IMR-90 (cell line): ENCODE measurements around the gene PPY. TPM values are rescaled to one million over a fixed set of nuclear protein-coding genes. Genes with fewer than 3 reads are reported as not detected.

ENCODE experiments used
- ATAC-seq: fragments of 200-7000 bp; cut with Tn5 transposase; 2 replicates; pipeline ENCODE4 v1.9.1; 2020; ENCODE audit warnings: low read depth, mild to moderate bottlenecking, moderate library complexity
- BruUV-seq: library from RNA; stranded (reverse); fragments of 400-500 nt; replicated peaks from 2 replicates; lab custom pipeline; 2021; lab: Mats Ljungman, UMichigan
- CTCF ChIA-PET: fragments of 300-600 bp; formaldehyde crosslinking; extraction: SDS; loops from one replicate; lab custom pipeline; 2021; ENCODE audit warnings: antibody characterized with exemption; lab: Yijun Ruan, JAX
- POLR2A ChIA-PET: fragments of 300-600 bp; sonication (Branson Sonifier 250); formaldehyde crosslinking; loops from one replicate; lab custom pipeline; 2022; ENCODE audit warnings: antibody characterized with exemption; ENCODE audit not compliant: unreplicated experiment; lab: Charles Lee
- DNase-seq: peaks from one replicate; pipeline ENCODE4 v3.0.0; 2013
- H2AFZ ChIP-seq: replicated peaks from 2 replicates; pipeline ENCODE3; 2013; ENCODE audit warnings: low read length, mild to moderate bottlenecking; ENCODE audit not compliant: poor library complexity
- H2AK5ac ChIP-seq: 2 replicates; pipeline ENCODE4 v1.6.1; 2013; ENCODE audit warnings: low read depth, low read length, inconsistent platforms
- H2AK9ac ChIP-seq: replicated peaks from 2 replicates; pipeline ENCODE3; 2013; ENCODE audit warnings: mild to moderate bottlenecking, low read depth, low read length, moderate library complexity; ENCODE audit not compliant: poor library complexity
- H2BK120ac ChIP-seq: 2 replicates; pipeline ENCODE4 v1.6.1; 2013; ENCODE audit warnings: low read depth, low read length, inconsistent platforms
- H2BK15ac ChIP-seq: 3 replicates; pipeline ENCODE4 v1.6.1; 2013; ENCODE audit warnings: low read depth, low read length, inconsistent platforms
- H2BK20ac ChIP-seq: 2 replicates; pipeline ENCODE4 v1.6.1; 2013; ENCODE audit warnings: low read depth, mild to moderate bottlenecking, inconsistent platforms, low read length, moderate library complexity
- H2BK5ac ChIP-seq: 2 replicates; pipeline ENCODE4 v1.6.1; 2013; ENCODE audit warnings: mild to moderate bottlenecking, low read depth, low read length, inconsistent platforms; ENCODE audit not compliant: poor library complexity, severe bottlenecking
- H3K14ac ChIP-seq: replicated peaks from 2 replicates; pipeline ENCODE4 v1.6.1; 2013; ENCODE audit warnings: low read depth, low read length, inconsistent platforms
- H3K18ac ChIP-seq: 2 replicates; pipeline ENCODE4 v1.6.1; 2013; ENCODE audit warnings: low read depth, low read length, control low read depth
- H3K23ac ChIP-seq: 2 replicates; pipeline ENCODE4 v1.6.1; 2013; ENCODE audit warnings: low read depth, low read length, inconsistent platforms
- H3K27ac ChIP-seq: 2 replicates; pipeline ENCODE4 v1.5.1; 2013; ENCODE audit warnings: mild to moderate bottlenecking, control low read depth, low read length; ENCODE audit not compliant: insufficient read depth
- H3K27me3 ChIP-seq: 2 replicates; pipeline ENCODE4 v1.6.1; 2013; ENCODE audit warnings: low read length; ENCODE audit not compliant: control insufficient read depth, insufficient read depth
- H3K36me3 ChIP-seq: 2 replicates; pipeline ENCODE4 v1.6.1; 2013; ENCODE audit warnings: low read length, mixed read lengths; ENCODE audit not compliant: control insufficient read depth, insufficient read depth
- H3K4ac ChIP-seq: 2 replicates; pipeline ENCODE4 v1.6.1; 2013; ENCODE audit warnings: low read depth, low read length, inconsistent platforms
- H3K4me1 ChIP-seq: 2 replicates; pipeline ENCODE4 v1.6.1; 2013; ENCODE audit warnings: low read length, mixed read lengths; ENCODE audit not compliant: control insufficient read depth, insufficient read depth
- H3K4me2 ChIP-seq: 2 replicates; pipeline ENCODE4 v1.6.1; 2013; ENCODE audit warnings: low read depth, mild to moderate bottlenecking, control low read depth, low read length, moderate library complexity
- H3K4me3 ChIP-seq: 2 replicates; pipeline ENCODE4 v1.5.1; 2013; ENCODE audit warnings: low read depth, mild to moderate bottlenecking, control low read depth, low read length, moderate library complexity; ENCODE audit not compliant: insufficient read depth
- H3K56ac ChIP-seq: 2 replicates; pipeline ENCODE4 v1.6.1; 2013; ENCODE audit warnings: low read length, inconsistent platforms; ENCODE audit not compliant: insufficient read depth; ENCODE audit errors: extremely low read depth
- H3K79me1 ChIP-seq, 2 experiments: 2 replicates each; pipeline ENCODE4 v1.6.1; 2013; ENCODE audit warnings: low read length in 2 of 2, inconsistent platforms in 1 of 2, low read depth in 1 of 2
- H3K9ac ChIP-seq: 2 replicates; pipeline ENCODE4 v1.6.1; 2013; ENCODE audit warnings: low read depth, low read length, control low read depth
- H3K9me1 ChIP-seq: 2 replicates; pipeline ENCODE4 v1.6.1; 2013; ENCODE audit warnings: low read length, inconsistent platforms; ENCODE audit not compliant: insufficient read depth
- H3K9me3 ChIP-seq: 2 replicates; pipeline ENCODE4 v1.6.1; 2013; ENCODE audit warnings: low read length; ENCODE audit not compliant: control insufficient read depth, insufficient read depth
- H4K20me1 ChIP-seq: 2 replicates; pipeline ENCODE4 v1.6.1; 2013; ENCODE audit warnings: low read length, inconsistent platforms; ENCODE audit not compliant: insufficient read depth
- H4K5ac ChIP-seq: 2 replicates; pipeline ENCODE4 v1.6.1; 2013; ENCODE audit warnings: mild to moderate bottlenecking, low read depth, low read length, control low read depth
- H4K8ac ChIP-seq, 2 experiments: 2 replicates each; pipeline ENCODE4 v1.6.1; 2013; ENCODE audit warnings: low read depth in 2 of 2, low read length in 2 of 2, control low read depth in 1 of 2, inconsistent platforms in 1 of 2
- H4K91ac ChIP-seq: 2 replicates; pipeline ENCODE4 v1.6.1; 2013; ENCODE audit warnings: low read depth, low read length, inconsistent platforms; ENCODE audit not compliant: insufficient read depth
- ELK1 ChIP-seq: fragments of 150-350 bp; IDR thresholded peaks from 2 replicates; pipeline ENCODE4 v1.6.1; 2016; ENCODE audit warnings: low read depth, mild to moderate bottlenecking, low read length, moderate library complexity, borderline replicate concordance
- MAZ ChIP-seq: IDR thresholded peaks from 2 replicates; pipeline ENCODE4 v1.6.1; 2012; ENCODE audit warnings: low read depth, mild to moderate bottlenecking, low read length, improper control_type of control experiment, moderate library complexity, borderline replicate concordance
- NFE2L2 ChIP-seq: fragments of 150-350 bp; IDR thresholded peaks from 2 replicates; pipeline ENCODE4 v1.6.1; 2016; ENCODE audit warnings: low read depth, mild to moderate bottlenecking, low read length
- POLR2A ChIP-seq: IDR thresholded peaks from 2 replicates; pipeline ENCODE4 v1.6.1; 2012; ENCODE audit warnings: mild to moderate bottlenecking, low read depth, low read length
- SMC3 ChIP-seq: fragments of 150-350 bp; IDR thresholded peaks from 2 replicates; pipeline ENCODE4 v1.6.1; 2016; ENCODE audit warnings: low read depth, mild to moderate bottlenecking, antibody characterized with exemption, low read length, moderate library complexity
- WGBS, 2 experiments: methylation state at CpG; one replicate each; pipeline versions ENCODE4 v1.1.5 to v1.1.7; 2013; ENCODE audit warnings: missing lambda C conversion rate in 2 of 2; ENCODE audit not compliant: insufficient read length in 1 of 2; ENCODE audit errors: extremely low coverage in 2 of 2; 5-methylcytosine and 5-hydroxymethylcytosine counted together
- dilution Hi-C: fragments of 300-500 bp; cut with HindIII; formaldehyde crosslinking; loops from one replicate; pipeline ENCODE4 v1.14.3; 2018; ENCODE audit warnings: low sequenced_read_pairs; ENCODE audit not compliant: unreplicated experiment
- in situ Hi-C: fragments of 300-500 bp; cut with MboI; formaldehyde crosslinking; loops from 3 replicates; pipeline ENCODE4 v1.14.3; 2019; ENCODE audit warnings: low sequenced_read_pairs, inconsistent platforms, mixed read lengths
- intact Hi-C: fragments of 100-400 bp; cut with micrococcal nuclease; formaldehyde crosslinking; loops from 2 replicates; pipeline ENCODE4 v1.10.0; 2022
- polyA plus RNA-seq, 3 experiments: library from polyadenylated mRNA; depleted of rRNA; stranded (reverse); fragments of >200 nt; gene quantifications; 2 replicates each; pipeline ENCODE4 v1.2.3, GENCODE V29; 2012; ENCODE audit warnings: low replicate concordance in 1 of 3
- total RNA-seq: library from RNA; depleted of rRNA; stranded (reverse); fragments of >200 nt; gene quantifications from 2 replicates; pipeline ENCODE4 v1.2.3, GENCODE V29; 2012

Gene PPY
- total and polyA plus RNA-seq, 2 of the 4 experiments (the other 2 are of a cell fraction): not detected

GRCh38 chr17:43918026-43918389 is 24.3 kb downstream of the PPY start:
- Histone ChIP-seq H2BK15ac (no peak overlapping the region), H3K9me1 (peaks cover 3% of the 10 kb centered on the region; the same call in 1 of the 2 replicates), H3K4me3 (no peak overlapping the region), H4K5ac (no peak overlapping the region), H4K20me1 (no peaks in the 10 kb centered on the region), H4K91ac (no peak overlapping the region), H4K8ac (no peak overlapping the region), H3K4me1 (no peaks in the 10 kb centered on the region), H3K9me3 (no peaks in the 10 kb centered on the region), H3K27me3 (peaks cover 66% of the 10 kb centered on the region), H2AFZ (no peak overlapping the region), H3K23ac (no peak overlapping the region), H3K27ac (no peak overlapping the region), H3K18ac (no peak overlapping the region), H3K14ac (no peak overlapping the region), H2AK5ac (no peak overlapping the region), H3K56ac (no peak overlapping the region), H3K4me2 (no peak overlapping the region), H3K9ac (no peak overlapping the region), H3K4ac (no peak overlapping the region), H2BK5ac (no peak overlapping the region), H3K79me1 (no peaks in the 10 kb centered on the region), H2BK120ac (no peak overlapping the region), H2BK20ac (no peak overlapping the region), H2AK9ac (no peak overlapping the region), H3K36me3 (no peaks in the 10 kb centered on the region)
- WGBS, 2 experiments: no CpG with 5 or more reads among the region's 13 CpGs
- dilution Hi-C loops (no loop called here), in situ Hi-C loops (no loop called here), intact Hi-C loops (no loop called here)
- BruUV-seq: no TSS peak
- POLR2A ChIA-PET: no interaction called here
- TF ChIP-seq NFE2L2: no peak
- no peak for TF ChIP-seq MAZ
- no peak for TF ChIP-seq ELK1
- no peak for TF ChIP-seq SMC3
- TF ChIP-seq POLR2A: no peak
- ATAC-seq (no peak), DNase-seq (no peak)
- CTCF ChIA-PET: no interaction called here
